Body of pancreas (tissue), 4 donors: ENCODE data around the gene KIF6.

Experiments used
- CTCF ChIP-seq, 7 experiments: fragments of 450-650 bp in 4 of 7; fragments of 200-600 bp in 3 of 7; sonication (generic) in 3 of 7; IDR thresholded peaks; one replicate each; pipeline ENCODE4 v1.5.1; 2016 to 2019; ENCODE audit warnings: antibody characterized with exemption in 7 of 7
- POLR2A ChIP-seq, 3 donors: fragments of 450-650 bp; IDR thresholded peaks; one replicate each; pipeline ENCODE4 v1.6.1; 2016; ENCODE audit warnings: antibody characterized with exemption in 3 of 3, mild to moderate bottlenecking in 2 of 3

GRCh38 chr6:39294899-39295298 is 430.3 kb downstream of the KIF6 start:
- TF ChIP-seq CTCF (IDR thresholded peaks at IDR 0.05) = no peak
- no peak for TF ChIP-seq POLR2A (IDR thresholded peaks at IDR 0.05)
